Measurements from ENCODE around the gene MPHOSPH10. TPM values are rescaled to one million over a fixed set of nuclear protein-coding genes. Genes with fewer than 3 reads are reported as not detected.

The MPHOSPH10 gene
- total RNA-seq, 2 experiments from 2014 or later: 41.7 to 47.0 TPM

DNA sequence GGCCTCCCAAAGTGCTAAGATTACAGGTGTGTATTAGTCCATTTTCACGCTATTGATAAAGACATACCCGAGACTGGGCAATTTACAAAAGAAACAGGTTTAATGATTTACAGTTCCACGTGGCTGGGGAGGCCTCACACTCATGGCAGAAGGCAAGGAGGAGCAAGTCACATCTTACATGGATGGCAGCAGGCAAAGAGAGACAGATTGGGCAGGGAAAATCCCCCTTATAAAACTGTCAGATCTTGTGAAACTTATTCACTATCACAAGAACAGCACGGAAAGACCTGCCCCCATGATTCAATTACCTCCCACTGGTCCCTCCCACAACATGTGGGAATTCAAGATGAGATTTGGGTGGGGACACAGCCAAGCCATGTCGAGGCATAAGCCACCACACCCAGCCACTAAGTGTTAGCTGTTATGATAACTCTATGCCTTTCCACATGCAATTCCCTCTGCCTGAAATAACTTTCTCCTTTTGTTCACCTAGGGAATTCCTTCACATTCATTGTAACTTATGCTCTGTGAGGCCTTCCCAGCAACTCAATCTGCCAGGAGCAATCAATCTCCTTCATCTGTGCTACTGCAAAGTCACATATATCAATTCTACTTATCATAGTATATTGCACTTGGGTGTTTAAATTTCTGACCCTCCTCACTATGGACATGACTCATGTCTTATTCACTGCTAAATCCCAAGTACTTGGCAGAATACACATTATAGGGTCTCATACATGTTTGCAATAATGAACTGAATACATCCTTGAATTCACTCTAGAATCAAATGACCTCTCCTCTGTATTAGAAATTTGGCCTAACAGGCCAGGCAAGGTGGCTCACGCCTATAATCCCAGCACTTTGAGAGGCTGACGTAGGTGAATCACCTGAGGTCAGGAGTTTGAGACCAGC lies 7.8 kb upstream of the MPHOSPH10 start:
- TF ChIP-seq, protein P1, sequence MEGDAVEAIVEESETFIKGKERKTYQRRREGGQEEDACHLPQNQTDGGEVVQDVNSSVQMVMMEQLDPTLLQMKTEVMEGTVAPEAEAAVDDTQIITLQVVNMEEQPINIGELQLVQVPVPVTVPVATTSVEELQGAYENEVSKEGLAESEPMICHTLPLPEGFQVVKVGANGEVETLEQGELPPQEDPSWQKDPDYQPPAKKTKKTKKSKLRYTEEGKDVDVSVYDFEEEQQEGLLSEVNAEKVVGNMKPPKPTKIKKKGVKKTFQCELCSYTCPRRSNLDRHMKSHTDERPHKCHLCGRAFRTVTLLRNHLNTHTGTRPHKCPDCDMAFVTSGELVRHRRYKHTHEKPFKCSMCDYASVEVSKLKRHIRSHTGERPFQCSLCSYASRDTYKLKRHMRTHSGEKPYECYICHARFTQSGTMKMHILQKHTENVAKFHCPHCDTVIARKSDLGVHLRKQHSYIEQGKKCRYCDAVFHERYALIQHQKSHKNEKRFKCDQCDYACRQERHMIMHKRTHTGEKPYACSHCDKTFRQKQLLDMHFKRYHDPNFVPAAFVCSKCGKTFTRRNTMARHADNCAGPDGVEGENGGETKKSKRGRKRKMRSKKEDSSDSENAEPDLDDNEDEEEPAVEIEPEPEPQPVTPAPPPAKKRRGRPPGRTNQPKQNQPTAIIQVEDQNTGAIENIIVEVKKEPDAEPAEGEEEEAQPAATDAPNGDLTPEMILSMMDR (IDR thresholded peaks at IDR 0.05): no peak
- H3K27me3 Mint-ChIP-seq: no peaks in the 10 kb centered on the region
- CTCF ChIA-PET: interaction anchor here (1.4 to 3.6 kb wide), 2 partner anchors 7 to 22 kb away, joined by 6 to 21 read pairs; partner anchors contain the start of genes MCEE and MPHOSPH10
- intact Hi-C loops (cut with micrococcal nuclease): no loop called here
- H3K4me1 Mint-ChIP-seq (ENCODE audit: low read depth): peaks cover 8% of the 10 kb centered on the region
- no peak for DNase-seq
- no peak for ATAC-seq
- no peak overlapping the region for H3K4me3 Mint-ChIP-seq
- H3K9me3 Mint-ChIP-seq: no peaks in the 10 kb centered on the region
- H3K36me3 Mint-ChIP-seq (ENCODE audit: low read depth): peaks cover 20% of the 10 kb centered on the region
- no peak overlapping the region for H3K27ac Mint-ChIP-seq
- POLR2A ChIA-PET: interaction anchor here (2.5 kb wide), 1 partner anchor 8 kb away, joined by 9 read pairs; the partner anchor contains the start of gene MPHOSPH10

DNA sequence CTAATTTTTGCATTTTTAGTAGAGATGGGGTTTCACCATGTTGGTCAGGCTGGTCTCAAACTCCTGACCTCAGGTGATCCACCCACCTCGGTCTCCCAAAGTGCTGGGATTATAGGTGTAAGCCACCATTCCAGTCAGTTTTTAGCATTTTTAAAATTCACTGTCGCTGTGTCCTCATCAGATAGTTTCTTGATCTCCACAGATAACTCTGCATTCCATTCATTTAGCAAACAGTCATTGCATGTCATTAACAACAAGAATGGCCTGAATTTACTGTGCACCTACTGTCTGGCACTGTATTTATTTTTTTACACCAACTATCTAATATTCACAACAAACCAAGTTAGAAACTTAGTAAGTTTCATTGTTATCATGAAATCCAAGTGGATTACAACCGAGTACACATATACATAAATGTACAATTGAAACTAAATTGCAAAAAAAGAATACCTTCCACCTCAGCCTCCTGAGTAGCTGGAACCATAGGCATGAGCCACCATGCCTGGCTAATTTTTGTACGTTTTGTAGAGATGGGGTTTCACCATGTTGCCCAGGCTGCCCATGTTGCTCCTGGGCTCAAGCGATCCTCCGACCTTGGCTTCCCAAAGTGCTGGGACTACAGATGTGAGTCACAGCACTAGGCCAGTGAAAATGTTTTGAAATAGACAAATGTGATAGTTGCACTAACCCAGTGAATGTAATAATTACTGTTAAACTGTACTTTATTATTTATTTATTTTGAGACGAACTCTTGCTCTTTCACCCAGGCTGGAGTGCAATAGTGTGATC lies 4.7 kb upstream of the MPHOSPH10 start:
- no peaks in the 10 kb centered on the region for H3K27me3 Mint-ChIP-seq
- peaks cover 15% of the 10 kb centered on the region for H3K4me1 Mint-ChIP-seq (ENCODE audit: low read depth)
- no peak for DNase-seq
- POLR2A ChIA-PET: no interaction called here
- CTCF ChIA-PET: interaction anchor here (0.8 to 1.0 kb wide), 4 partner anchors 10 to 76 kb away, joined by 3 to 6 read pairs (median 4); no protein-coding TSS in a partner anchor
- intact Hi-C loops (cut with micrococcal nuclease): no loop called here
- TF ChIP-seq, protein P1 (IDR thresholded peaks at IDR 0.05): no peak
- no peak overlapping the region for H3K27ac Mint-ChIP-seq
- H3K9me3 Mint-ChIP-seq: no peaks in the 10 kb centered on the region
- ATAC-seq: no peak
- peaks cover 20% of the 10 kb centered on the region for H3K36me3 Mint-ChIP-seq (ENCODE audit: low read depth)
- H3K4me3 Mint-ChIP-seq: no peak overlapping the region

GRCh38 chr2:71126957-71127356 lies 3.5 kb upstream of the MPHOSPH10 start:
- Mint-ChIP-seq H3K4me3 (no peak overlapping the region), H3K27ac (no peak overlapping the region), H3K9me3 (no peaks in the 10 kb centered on the region), H3K36me3 (ENCODE audit: low read depth) (peaks cover 18% of the 10 kb centered on the region), H3K27me3 (no peaks in the 10 kb centered on the region), H3K4me1 (ENCODE audit: low read depth) (peaks cover 15% of the 10 kb centered on the region)
- ATAC-seq (no peak), DNase-seq (no peak)
- CTCF ChIA-PET: interaction anchor here (0.8 to 1.2 kb wide), 4 partner anchors 11 to 77 kb away, joined by 3 to 6 read pairs (median 4); no protein-coding TSS in a partner anchor
- POLR2A ChIA-PET: interaction anchor here (0.6 kb wide), 1 partner anchor 228 kb away, joined by 3 read pairs; no protein-coding TSS in a partner anchor
- TF ChIP-seq, protein P1 (IDR thresholded peaks at IDR 0.05): no peak
- intact Hi-C loops (cut with micrococcal nuclease): no loop called here

GRCh38 chr2:71129114-71129901 lies 1.1 kb upstream of the MPHOSPH10 start:
- H3K27ac Mint-ChIP-seq: no peak overlapping the region

More at GRCh38 chr2:71129114-71129901, 1.1 kb upstream of the MPHOSPH10 start:
- ATAC-seq (no peak), DNase-seq (no peak)
- POLR2A ChIA-PET: interaction anchor here (0.7 to 3.3 kb wide), 9 partner anchors 10 to 326 kb away, joined by 3 to 21 read pairs (median 5); partner anchors contain the start of gene NAGK
- no peaks in the 10 kb centered on the region for H3K9me3 Mint-ChIP-seq
- peaks cover 11% of the 10 kb centered on the region for H3K36me3 Mint-ChIP-seq (ENCODE audit: low read depth)
- CTCF ChIA-PET: interaction anchor here (0.8 to 2.5 kb wide), 5 partner anchors 8 to 202 kb away, joined by 3 to 15 read pairs (median 8); partner anchors contain the start of genes NAGK and ZNF638
- H3K27me3 Mint-ChIP-seq: no peaks in the 10 kb centered on the region
- intact Hi-C loops (cut with micrococcal nuclease): no loop called here
- H3K4me1 Mint-ChIP-seq (ENCODE audit: low read depth): peaks cover 14% of the 10 kb centered on the region
- no peak overlapping the region for H3K4me3 Mint-ChIP-seq
- TF ChIP-seq, protein P1 (IDR thresholded peaks at IDR 0.05): no peak
